H1 (cell line): Measurements from ENCODE around the gene LGALS16.

ENCODE experiments used
- CREB1 ChIP-seq: IDR thresholded peaks from 2 replicates; pipeline ENCODE4 v1.6.1; 2012; ENCODE audit warnings: inconsistent platforms
- MAX ChIP-seq: IDR thresholded peaks from 2 replicates; pipeline ENCODE4 v1.6.1; 2012; ENCODE audit warnings: inconsistent platforms
- POLR2A ChIP-seq, 2 experiments: IDR thresholded peaks; 1 replicate in 1 of 2; 2 replicates in 1 of 2; pipeline ENCODE4 v1.6.1; 2011; ENCODE audit warnings: low read depth in 2 of 2, low read length in 2 of 2, mild to moderate bottlenecking in 2 of 2; ENCODE audit errors: control extremely low read depth in 1 of 2
- POLR2AphosphoS5 ChIP-seq: IDR thresholded peaks from 2 replicates; pipeline ENCODE4 v1.6.1; 2011; ENCODE audit warnings: low read depth, low read length
- TAF1 ChIP-seq: IDR thresholded peaks from 2 replicates; pipeline ENCODE4 v1.6.1; 2011; ENCODE audit warnings: mild to moderate bottlenecking, low read depth, low read length

- TF ChIP-seq POLR2A (IDR thresholded peaks at IDR 0.05; ENCODE audit: control extremely low read depth in 1 of 2, low read depth in 2 of 2, low read length in 2 of 2) (no peak), MAX (no peak), POLR2AphosphoS5 (no peak), TAF1 (no peak), CREB1 (no peak)
These were observed 4.9 kb downstream of the LGALS16 start for GRCh38 chr19:39660661-39661060.
